G401.6 (cell line): ENCODE data around the gene EMC1.

Experiments
- FAIRE-seq: peaks from 2 replicates; lab custom pipeline; 2012; peaks lifted over from hg19 to GRCh38; lab: Jason Lieb, UNC

EMC1 gene

GRCh38 chr1:19213580-19213979, 37.7 kb downstream of the EMC1 start:
- no peak for FAIRE-seq

GRCh38 chr1:19212167-19212566, 39.2 kb downstream of the EMC1 start:
- FAIRE-seq, result no peak

GRCh38 chr1:19210772-19211549, 40.4 kb downstream of the EMC1 start:
- FAIRE-seq, result no peak

- peak; percentile 95 for FAIRE-seq
These were observed 41.1 kb downstream of the EMC1 start, which contains the start of gene UBR4 for GRCh38 chr1:19209990-19210771. UBR4 (minus strand) TSS chr1:19210266; CDS start chr1:19210248, 18 bp downstream.

- FAIRE-seq, result no peak
These were observed 41.8 kb downstream of the EMC1 start for GRCh38 chr1:19209439-19209989.

GRCh38 chr1:19208710-19209438, 42.5 kb downstream of the EMC1 start:
- no peak for FAIRE-seq

- no peak for FAIRE-seq
These were observed 44.4 kb downstream of the EMC1 start for GRCh38 chr1:19206947-19207346.

- FAIRE-seq, result no peak
These were observed 45.5 kb downstream of the EMC1 start for GRCh38 chr1:19205845-19206244.

GRCh38 chr1:19205403-19205802, 45.9 kb downstream of the EMC1 start:
- no peak for FAIRE-seq

GRCh38 chr1:19204446-19205266, 46.7 kb downstream of the EMC1 start:
- FAIRE-seq, result no peak

- no peak for FAIRE-seq
These were observed 47.9 kb downstream of the EMC1 start for GRCh38 chr1:19203440-19203839.

- no peak for FAIRE-seq
These were observed 48.9 kb downstream of the EMC1 start for GRCh38 chr1:19202396-19202795.

- no peak for FAIRE-seq
These were observed 51.2 kb downstream of the EMC1 start for GRCh38 chr1:19199969-19200604.

GRCh38 chr1:19199329-19199968, 51.9 kb downstream of the EMC1 start:
- no peak for FAIRE-seq

GRCh38 chr1:19198820-19199219, 52.5 kb downstream of the EMC1 start:
- FAIRE-seq, result no peak

GRCh38 chr1:19197845-19198244, 53.5 kb downstream of the EMC1 start:
- FAIRE-seq, result no peak

GRCh38 chr1:19196331-19196730, 55.0 kb downstream of the EMC1 start:
- no peak for FAIRE-seq

GRCh38 chr1:19193004-19193403, 58.3 kb downstream of the EMC1 start:
- no peak for FAIRE-seq

- FAIRE-seq, result no peak
These were observed 59.5 kb downstream of the EMC1 start for GRCh38 chr1:19191811-19192210.

GRCh38 chr1:19190468-19190867, 60.9 kb downstream of the EMC1 start:
- FAIRE-seq, result no peak

GRCh38 chr1:19189270-19189669, 62.1 kb downstream of the EMC1 start:
- FAIRE-seq, result no peak
